HG03039 (cell line): ENCODE results near the gene ALDH1B1.

Experiments
- ATAC-seq: cut with Tn5 transposase; IDR thresholded peaks from one replicate; pipeline ENCODE4 v1.9.1; 2021; ENCODE audit warnings: mild to moderate bottlenecking, moderate library complexity; ENCODE audit not compliant: unreplicated experiment

The ALDH1B1 gene

DNA sequence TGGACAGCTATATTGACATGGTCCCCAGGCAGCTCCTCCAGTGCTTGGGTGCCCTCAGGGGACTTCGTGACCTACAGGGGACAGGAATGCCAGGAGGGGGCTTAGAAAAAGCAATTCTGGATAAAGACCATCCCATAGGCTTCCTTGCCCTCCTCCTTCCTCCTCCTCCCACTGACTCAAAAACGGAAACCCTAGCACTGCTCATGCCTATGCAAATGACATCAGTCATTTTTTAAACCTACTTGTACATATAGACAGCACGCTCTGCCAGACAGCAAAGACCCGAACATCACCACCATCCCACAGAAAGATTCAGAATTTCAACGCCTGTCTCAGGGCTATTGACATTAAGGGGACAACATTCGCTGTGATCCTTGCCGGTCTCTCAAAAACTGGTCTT is 20.8 kb downstream of the ALDH1B1 start:
- ATAC-seq = no peak

DNA sequence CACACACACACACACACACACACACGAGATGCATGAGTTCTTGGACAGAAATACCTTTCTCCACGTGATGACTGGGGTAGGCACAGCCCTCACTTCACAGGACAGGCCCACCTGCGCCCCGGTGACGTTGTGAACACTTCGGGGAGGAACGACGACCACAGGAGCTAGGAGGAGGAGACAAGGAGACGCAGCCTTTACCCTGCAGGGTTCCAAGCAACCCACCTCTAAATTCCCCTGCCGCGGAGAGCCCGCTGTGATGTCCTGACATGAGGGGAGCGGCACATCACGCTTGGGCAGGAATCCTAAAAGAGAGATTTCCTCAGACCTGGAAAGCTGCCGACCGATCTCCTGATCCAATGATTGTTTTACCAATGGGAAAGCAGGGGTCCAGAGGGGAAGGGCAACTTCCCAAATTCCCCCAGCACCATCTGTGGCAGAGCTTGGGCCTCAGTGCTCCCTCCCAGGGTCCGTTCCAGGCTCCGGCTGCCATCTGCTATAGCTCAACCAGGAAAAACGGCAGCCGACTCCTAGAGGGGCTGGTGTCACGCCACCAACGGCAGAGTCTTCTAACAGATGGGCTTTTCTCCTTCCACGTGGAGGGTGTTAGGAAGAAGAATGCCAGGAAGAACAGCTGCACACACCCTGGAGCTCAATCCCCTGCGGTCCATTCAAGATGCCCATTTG is 21.7 kb downstream of the ALDH1B1 start:
- ATAC-seq = no peak

DNA sequence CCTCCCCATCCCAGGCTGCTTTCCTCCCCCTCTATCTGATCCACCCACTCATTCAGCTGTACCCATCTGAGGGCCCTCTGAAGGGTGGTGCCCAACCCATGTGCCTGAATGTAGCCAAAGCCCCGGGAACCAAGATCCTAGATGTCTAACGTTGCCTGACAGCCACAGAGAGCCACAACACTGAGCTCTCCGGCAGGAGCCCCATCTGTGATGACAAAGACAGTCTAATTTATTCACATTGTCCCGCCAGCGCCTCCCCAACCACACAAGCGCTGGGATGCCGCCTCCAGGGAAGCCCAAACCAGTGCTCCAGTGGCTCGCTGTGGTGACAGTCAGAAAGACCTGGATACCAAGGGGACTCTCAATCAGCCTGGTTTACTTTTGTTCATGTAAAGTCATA is 23.4 kb downstream of the ALDH1B1 start:
- ATAC-seq = no peak

DNA sequence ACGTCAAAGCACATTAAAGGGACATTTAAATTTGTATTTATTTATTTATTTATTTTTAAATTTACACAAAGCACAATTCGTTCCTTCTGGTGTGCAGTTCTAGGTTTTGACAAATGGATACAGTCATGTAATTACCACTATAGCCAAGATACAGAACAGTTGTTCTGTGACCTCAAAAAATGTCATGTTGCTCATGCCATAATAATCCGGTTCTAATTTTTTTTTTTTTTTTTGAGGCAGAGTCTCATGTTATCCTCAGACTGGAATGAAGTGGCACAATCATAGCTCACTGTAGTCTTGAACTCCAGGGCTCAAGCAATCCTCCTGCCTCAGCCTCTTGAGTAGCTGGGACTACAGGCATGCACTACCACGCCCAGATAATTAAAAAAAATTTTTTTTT is 24.0 kb downstream of the ALDH1B1 start:
- no peak for ATAC-seq

DNA sequence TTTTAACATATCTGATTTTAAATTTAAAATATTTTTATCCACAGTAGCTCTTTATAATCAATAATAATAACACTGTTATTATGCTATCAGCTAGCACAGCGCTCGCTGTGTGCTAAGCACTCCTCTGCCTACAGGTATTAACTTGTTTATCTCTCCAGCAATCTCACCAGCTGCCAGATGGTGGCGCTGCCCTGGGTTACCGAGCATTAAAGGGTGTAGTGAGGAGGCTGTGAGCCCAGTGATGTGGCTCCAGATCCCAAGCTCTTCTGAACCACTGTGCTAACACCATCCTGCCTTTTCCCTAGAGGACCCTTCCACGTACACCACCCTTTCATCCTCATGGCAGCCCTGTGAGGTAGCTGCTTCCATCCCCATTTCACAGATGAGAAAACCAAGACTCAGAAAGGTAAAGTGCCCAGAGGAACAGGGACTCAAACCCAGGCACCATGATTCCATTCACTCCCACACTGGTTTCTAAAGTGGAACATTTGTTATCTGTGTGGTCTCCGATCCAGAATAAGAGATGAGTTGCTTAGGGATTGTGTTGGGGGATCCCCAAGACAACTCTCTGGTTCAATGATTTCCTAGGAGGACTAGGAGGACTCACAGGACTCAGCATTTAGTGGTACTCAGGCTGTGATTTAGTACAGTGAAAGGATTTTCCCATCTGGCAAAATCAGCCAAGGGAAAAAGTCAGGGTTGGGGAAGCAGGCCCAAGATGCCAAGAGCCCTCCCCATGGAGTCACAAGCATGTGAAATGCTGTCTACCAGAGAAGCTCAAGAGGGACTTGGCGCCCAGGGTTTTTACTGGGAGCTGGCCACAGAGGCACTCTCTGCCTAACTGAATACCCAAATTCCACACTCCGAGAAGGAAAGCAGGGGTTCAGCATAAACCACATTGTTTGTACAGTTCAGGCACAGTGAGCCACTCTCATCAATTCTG is 24.8 kb downstream of the ALDH1B1 start:
- no peak for ATAC-seq

DNA sequence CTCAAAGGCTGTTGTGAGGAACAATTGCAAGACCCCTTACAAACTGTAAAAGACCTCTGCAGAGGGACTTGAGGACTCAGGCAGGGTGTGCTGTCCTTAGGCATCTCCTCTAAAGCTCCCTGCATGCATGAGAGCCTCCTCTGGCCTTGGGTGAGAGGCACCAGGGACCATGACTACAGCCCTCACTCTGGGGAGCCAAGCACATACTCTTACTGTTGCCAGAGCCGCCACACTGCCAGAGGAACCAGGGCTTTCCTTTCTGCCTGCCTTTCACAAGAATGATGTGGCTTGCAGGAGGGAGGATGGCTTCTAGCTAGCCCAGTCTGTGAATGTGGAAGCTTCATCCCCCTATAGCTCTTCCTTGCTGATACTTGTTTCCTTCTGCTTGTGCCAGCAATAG is 25.9 kb downstream of the ALDH1B1 start:
- ATAC-seq = no peak

DNA sequence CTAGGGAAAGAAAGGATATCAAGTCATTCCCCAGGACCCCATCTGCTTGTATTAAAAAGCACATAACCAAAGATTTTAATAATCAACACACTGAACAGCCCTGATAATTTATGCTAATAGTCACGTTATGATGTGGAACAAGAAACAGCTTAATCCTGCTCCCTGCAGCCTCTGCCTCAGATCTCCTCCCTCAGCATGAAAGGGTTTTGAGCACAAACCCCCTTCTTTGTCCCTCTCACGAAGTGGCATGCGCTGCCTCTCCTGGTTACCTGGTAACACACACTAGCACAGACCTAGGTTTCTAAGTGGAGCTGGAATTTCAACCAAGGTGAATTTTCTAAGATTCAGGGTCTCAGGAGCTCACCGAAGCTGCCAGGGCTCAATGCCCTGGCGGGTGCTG is 26.7 kb downstream of the ALDH1B1 start:
- ATAC-seq = no peak

DNA sequence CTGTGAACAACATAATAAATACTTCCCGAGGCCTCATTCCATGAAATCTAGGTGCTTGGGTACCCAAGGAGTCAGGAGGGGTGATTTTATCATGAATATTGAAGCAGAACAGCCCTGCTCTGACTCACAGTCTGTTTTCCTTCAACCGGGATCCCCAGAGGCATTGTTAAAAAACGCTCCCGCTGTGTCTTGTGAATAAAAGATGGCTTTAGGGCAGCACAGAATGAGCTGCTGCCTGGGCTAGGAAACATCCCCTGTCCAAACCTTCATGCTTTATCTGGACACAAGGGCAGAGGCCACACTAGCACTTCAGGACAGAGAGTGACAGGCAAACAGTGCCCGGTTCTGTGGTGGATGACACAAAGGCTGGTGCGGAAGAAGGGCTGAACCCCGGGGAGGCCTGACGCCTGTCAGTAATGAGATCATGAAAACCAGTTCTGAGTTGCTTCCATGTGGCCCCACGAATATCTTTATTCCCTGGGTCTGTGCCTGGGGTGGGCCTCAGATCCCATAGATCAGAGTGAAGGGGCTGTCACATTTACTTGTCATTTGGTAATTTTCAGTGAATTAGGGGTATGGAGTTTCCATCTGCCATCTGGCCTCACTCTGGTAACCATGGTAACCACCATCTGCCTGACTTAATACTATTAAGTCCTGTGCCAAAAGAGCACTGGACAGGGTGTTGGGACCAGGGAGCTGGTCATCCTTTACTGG is 29.2 kb downstream of the ALDH1B1 start:
- no peak for ATAC-seq

DNA sequence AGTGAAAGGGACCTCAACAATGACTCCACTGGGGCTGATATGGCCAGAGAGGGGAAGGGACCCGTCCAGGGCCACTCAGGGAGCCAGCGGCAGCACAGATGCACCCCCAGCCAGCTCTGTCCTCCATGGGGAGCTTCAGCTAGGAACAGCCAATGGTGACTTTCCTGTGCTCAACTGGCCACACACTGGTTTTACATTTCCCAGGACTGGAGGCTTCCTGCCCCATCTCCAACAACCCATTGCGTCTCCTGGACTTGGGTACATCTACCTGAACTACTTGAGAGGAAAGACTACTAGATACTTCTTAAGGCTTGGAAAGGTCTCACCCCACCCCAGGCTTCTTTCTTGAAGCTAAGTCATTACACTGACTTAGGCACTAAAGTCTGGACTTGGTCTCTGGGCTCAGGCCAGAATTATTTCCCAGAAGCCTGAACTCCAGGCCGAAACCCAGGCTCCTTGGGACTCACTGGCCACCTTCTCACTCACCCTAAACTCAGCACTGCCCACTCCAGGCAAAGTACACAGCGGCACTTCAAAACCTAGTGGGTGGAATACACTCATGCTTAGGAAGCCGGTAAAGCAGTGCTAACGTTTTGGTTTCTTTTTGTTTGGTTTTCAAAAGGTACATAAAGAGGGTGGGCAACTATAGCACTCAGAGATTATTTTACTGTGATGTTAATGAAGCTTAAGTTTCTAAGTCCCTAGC is 30.2 kb downstream of the ALDH1B1 start:
- no peak for ATAC-seq

DNA sequence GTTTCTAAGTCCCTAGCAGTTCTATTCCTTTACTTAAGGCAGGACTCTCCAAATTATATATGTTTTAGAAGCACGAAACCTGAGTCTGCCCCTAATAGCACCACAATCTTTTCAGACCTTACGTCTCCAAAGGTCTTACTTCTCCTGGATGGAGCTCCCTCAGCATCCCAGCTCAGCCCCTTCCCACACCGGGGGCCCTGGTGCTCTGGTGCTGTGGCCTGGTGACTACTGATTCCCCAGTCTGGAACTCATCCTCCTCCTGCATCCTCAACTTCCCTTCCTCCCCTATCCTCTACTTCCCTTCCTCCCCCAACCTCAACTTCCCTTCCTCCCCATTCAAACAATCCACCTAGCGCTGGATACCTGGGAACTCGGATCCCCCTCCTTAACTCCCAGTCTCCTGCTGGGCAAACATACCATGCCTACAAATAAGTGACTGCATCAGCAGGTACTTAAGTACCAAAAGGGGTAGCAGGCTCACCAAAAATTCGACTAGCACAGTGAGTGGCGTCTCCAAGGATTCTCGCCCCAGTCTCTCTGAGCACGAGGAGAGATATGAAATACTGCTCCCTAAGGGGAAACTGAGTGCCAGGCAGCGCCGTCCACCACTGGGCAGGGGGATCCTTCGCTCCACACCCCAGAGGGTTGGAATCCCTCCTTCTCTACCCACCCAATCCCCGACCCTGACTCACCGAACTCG is 30.9 kb downstream of the ALDH1B1 start:
- no peak for ATAC-seq

DNA sequence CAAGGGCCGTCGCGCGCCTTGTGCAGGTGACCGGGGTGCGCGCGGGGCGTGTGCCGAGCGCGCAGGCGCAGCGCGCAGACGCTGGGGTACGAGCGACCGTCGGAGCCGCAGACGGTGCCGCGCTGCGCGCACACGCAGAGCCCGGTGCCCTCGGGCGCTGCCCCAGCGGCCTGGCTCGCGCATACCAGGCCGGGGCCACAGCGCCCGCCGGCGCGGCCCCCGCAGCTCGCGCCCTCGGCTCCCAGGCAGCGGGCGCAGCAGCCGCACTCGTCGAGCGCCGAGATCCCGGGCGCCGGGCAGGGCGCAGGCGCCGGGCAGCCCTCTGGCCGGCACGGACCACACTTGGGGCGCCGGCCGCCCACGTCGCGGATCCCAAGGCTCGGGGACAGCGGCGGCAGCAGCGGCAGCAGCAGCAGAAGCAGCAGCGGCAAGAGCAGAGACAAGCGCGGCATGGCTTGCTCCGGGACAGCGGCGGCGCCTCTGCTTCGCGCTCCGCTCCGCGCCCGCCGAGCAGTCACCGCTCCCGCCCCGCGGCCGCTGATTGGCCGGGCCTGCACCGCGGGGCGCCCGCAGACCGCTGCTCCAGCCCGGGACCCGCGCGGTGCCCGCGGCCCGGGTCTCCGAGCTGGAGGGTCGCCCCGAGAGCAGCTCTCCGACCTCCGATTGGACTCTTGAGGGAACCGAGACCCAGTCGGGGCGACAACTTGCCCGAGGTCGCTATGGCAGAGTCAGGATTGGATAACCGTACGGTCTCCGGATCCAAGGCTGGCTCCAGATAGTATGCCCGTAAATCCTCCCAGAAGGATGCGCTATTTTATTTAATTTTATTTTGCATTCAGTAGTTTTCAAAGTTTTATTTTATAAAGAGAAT is 31.7 kb downstream of the ALDH1B1 start, which contains the start of gene IGFBPL1:
Gene IGFBPL1, minus strand, starts transcription at position 482 of the 871 bp plus-strand sequence. Its CDS starts 30 bp downstream, at position 452.
- ATAC-seq = no peak

DNA sequence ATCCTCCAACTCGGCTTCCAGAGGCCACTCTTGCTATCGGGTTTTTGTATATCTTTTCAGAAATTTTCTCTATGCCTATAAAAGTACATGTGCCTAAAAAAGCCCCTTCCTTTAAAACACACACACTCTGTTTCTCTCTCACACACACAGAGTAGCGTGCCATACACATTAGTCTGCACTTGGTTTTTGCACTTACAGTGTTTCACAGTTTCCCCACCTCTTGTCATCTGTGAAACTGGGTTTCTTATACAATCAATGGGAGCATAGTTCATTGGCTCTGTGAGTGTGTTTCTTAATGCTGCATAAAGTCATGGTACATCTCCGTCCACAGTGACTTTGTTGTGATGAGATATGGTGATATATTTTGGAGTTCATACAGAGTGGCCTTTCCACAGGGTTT is 32.4 kb downstream of the ALDH1B1 start:
- no peak for ATAC-seq

DNA sequence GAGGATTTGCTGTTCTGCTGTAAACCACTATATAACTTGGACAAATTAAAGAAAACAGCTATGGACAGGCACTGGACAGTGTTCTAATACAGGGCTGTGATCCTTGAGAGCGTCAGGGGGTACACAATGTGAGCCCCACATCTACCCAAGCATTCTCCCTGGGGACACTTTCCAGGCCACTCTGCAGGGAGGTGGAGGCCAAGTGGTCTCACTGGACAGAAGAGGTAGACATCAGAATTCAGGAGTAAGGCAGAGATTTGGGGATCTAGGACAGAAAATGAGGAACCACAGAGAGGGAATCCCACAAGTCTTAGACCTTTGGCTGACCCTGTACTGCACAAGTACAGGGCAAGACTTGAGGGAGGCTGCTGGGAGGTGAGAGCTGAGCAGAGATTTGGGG is 35.6 kb downstream of the ALDH1B1 start:
- ATAC-seq = no peak

DNA sequence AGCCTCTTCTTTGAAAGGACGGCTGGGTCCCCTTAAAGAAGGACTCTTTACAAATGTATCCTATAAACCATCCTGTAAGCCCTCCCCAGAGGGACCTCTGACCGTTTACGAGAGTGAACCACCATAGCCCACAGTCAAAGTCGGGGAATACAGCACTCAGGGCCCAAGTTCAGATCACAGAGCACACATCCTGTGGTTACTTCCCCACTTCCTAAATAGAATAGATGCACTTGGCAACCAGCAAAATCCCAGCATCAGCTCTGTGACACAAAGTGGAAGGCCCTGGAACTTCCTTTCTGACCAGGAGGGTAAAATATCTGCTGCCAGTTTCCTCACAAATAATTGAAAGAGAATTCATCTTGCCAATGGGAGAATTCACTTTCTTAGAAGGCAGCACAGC is 38.6 kb downstream of the ALDH1B1 start:
- ATAC-seq = no peak

DNA sequence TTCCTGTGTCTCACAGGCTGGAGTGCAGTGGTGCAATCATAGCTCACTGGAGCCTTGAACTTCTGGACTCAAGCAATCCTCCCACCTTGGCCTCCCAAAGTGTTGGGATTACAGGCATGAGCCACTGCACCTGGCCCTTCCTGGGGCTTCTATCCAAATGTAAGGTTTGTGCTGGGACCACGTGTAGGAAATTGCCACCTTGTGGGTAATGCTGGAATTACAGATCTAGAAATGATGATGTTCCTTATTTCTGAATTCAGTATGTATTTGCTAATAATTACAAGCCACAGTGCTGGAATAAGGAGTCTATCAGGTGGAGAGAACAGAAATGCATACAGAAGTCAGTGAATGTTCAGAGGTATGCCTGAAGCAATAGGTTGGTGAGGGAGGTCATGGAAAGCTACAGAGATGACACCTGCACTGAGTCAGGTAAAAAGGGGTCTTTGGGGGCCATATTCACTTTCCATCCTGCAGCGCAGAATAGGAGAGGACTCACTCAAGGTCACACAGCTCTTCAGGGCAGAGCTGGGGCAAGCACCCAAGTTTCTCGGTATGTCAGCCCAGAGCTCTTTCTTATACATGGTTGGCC is 40.5 kb downstream of the ALDH1B1 start:
- no peak for ATAC-seq

DNA sequence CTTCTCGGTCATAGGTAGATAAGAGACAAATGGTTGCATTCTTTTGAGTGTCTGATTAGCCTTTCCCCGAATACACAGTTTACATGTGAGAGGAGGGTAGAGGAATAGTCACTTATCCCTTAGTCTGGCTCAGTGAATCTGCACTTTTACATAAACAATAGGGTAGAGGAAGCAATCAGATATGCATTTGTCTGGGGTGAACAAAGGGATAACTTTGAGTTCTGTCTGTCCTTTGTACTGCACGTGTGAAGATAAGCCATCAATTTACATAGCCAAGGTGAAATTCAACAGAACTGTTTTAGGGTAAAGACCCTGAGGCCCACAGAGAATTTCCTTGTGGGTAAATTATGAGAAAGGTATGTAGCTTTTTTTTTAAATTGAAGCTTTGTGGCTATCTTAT is 41.9 kb downstream of the ALDH1B1 start:
- ATAC-seq = no peak

DNA sequence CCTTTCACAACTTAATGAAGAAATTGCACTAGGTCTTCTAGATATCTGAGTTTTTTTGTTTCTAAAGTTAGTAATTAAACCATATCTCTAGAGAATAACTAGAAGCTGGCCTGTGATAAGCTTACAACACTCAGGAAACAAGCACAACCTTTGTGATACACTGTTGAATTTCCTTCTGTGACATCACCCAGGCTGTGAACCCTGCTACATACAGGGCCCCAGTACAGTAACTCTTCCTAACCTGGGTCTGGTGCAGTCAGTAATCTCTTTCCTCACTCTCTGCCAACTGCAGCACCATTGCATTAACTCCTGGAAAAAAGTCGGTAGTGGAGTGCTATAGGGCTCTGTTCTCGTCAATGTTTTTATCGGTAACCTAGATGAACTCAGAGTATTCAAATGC is 42.4 kb downstream of the ALDH1B1 start:
- no peak for ATAC-seq

DNA sequence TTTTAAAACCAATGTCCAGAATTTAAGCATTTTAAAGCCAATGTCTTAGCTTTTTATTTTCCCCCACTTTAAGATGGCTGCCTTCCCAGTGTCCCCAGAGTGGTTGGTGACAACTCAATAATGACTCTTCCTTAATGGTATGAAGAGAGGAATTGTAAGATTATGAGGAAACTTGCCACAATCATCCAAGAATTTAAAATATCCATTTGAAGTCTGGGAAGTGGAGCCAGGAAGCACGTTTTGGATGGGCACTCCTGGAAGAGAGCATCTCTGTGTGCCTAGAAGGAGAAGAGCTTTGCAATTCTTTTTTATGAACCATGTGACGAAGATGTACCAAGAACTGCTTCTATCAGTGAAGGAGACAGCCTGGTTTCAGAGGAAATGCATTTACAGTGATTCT is 43.0 kb downstream of the ALDH1B1 start:
- no peak for ATAC-seq

DNA sequence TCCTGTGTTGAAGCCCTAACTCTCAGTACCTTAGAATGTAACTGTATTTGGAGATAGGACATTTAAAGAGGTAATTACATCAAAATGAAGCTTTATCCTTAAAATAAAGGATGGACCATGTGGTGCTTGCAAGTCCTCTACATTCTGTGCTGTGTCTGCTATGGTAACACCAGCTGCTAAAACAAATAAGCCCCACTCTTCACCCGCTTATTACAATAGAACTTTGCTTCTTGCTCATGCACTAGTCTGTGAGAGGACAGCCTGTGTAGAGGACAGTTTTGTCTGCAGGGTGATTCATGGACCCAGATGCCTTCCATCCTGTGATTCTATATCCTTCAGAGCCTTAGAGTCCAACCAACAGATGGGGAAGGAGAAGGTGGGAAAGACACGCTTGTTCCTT is 44.2 kb downstream of the ALDH1B1 start:
- ATAC-seq = no peak
